ENCODE data around the gene PIAS1. TPM values are rescaled to one million over a fixed set of nuclear protein-coding genes. Genes with fewer than 3 reads are reported as not detected.

The PIAS1 gene
- polyA plus RNA-seq, 2 of the 4 experiments (the other 2 are of a cell fraction) = 23.2 to 49.5 TPM

DNA sequence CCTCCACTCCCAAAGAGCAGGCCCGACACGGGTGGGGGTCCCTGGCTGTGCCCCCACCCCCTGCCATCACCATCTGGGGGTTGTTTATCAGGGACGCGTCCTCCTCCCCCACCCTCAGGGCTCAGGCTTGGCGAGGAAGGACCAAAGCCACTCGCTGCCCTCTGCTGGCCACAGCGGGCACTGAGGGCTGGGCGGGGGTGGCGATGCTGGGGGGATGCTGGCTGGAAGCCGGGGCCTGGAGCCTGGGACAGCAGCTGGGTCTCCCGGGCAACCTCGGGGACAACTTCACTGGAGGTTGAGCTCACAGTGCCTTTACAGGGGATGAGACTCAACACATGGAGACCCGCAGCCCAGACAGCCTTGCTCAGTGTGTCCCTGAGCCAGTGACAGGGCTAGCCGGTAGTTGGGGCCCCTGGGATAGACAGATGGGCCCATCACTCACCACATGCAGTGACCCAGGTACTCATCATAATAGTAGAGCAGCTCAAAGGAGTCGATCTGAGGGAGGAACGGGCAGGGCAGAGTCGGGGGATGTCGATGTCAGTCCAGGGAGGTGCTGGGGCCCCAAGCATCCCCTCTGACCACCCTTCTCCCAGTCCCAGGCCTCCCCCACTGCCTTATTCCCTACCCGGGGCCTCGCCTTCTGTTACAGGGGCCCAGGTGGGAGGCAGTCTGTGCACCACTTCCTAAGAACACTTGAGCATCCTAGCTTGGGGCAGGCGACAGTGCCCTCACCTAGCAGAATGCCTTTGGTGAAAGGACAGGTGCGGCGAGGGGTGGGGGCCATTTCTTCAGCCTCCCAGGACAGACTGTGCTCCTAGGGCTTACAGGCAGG is 156.9 kb downstream of the PIAS1 start:
- peak; percentile 42 to 72 for DNase-seq (ENCODE audit: low read depth in 1 of 2, low spot score in 1 of 2)
- Histone ChIP-seq H3K4me1 (no peaks in the 10 kb centered on the region), H3K9me3 (no peaks in the 10 kb centered on the region), H3K4me3 (no peak overlapping the region), H3K4me2 (no peak overlapping the region), H3K27ac (peak overlapping the region in 1 of 2 experiments; percentile 40; a peak in 1 of 6 replicates)
- CTCF ChIA-PET = interaction anchor here (0.8 to 3.2 kb wide), 23 partner anchors 9 to 755 kb away, joined by 3 to 42 read pairs (median 5); partner anchors contain the start of genes CLN6 and PIAS1
- TF ChIP-seq MYC (IDR thresholded peaks at IDR 0.05; ENCODE audit: borderline replicate concordance, low read length) (no peak), EHMT2 (IDR thresholded peaks at IDR 0.05; ENCODE audit: low read depth) (no peak), SMC3 (IDR thresholded peaks at IDR 0.05) (peak; percentile 76), NR3C1 (IDR thresholded peaks at IDR 0.05) (no peak), FOSB (CRISPR knock-in tag; IDR thresholded peaks at IDR 0.05) (no peak), ZSCAN20 (CRISPR knock-in tag; IDR thresholded peaks at IDR 0.05) (no peak), ZFP36 (IDR thresholded peaks at IDR 0.05; ENCODE audit: borderline replicate concordance, partially characterized antibody) (no peak), ZC3H11A (IDR thresholded peaks at IDR 0.05) (no peak), CBX8 (IDR thresholded peaks at IDR 0.05) (no peak), EP300 (IDR thresholded peaks at IDR 0.05) (no peak), TFCP2L1 (CRISPR knock-in tag; IDR thresholded peaks at IDR 0.05) (no peak), GATA3 (IDR thresholded peaks at IDR 0.05; ENCODE audit: borderline replicate concordance) (no peak), HDAC2 (IDR thresholded peaks at IDR 0.05) (no peak), FOXS1 (CRISPR knock-in tag; IDR thresholded peaks at IDR 0.05) (no peak), POLR2A (IDR thresholded peaks at IDR 0.05; ENCODE audit: low read length) (no peak), HOXA7 (CRISPR knock-in tag; IDR thresholded peaks at IDR 0.05) (no peak), KDM1A (IDR thresholded peaks at IDR 0.05; ENCODE audit: low read depth) (no peak), RAD21 (conservative IDR thresholded peaks at IDR 0.05 in 1 of 2, IDR thresholded peaks at IDR 0.05 in 1 of 2) (peak; percentile 63 to 73), SREBF2 (IDR thresholded peaks at IDR 0.05) (no peak), MAZ (IDR thresholded peaks at IDR 0.05; ENCODE audit: borderline replicate concordance, low read depth, low read length) (peak; percentile 53; the same call in 1 of the 2 replicates), NFE2L2 (conservative IDR thresholded peaks at IDR 0.05; ENCODE audit: low read length) (no peak), HOXB13 (CRISPR knock-in tag; IDR thresholded peaks at IDR 0.05; ENCODE audit: low read depth) (no peak), RARB (CRISPR knock-in tag; IDR thresholded peaks at IDR 0.05) (no peak)
- TF ChIP-seq, protein P1, sequence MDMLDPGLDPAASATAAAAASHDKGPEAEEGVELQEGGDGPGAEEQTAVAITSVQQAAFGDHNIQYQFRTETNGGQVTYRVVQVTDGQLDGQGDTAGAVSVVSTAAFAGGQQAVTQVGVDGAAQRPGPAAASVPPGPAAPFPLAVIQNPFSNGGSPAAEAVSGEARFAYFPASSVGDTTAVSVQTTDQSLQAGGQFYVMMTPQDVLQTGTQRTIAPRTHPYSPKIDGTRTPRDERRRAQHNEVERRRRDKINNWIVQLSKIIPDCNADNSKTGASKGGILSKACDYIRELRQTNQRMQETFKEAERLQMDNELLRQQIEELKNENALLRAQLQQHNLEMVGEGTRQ (IDR thresholded peaks at IDR 0.05) = no peak
- TF ChIP-seq, protein P2, sequence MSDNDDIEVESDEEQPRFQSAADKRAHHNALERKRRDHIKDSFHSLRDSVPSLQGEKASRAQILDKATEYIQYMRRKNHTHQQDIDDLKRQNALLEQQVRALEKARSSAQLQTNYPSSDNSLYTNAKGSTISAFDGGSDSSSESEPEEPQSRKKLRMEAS (IDR thresholded peaks at IDR 0.05) = no peak; the same call in 1 of the 2 replicates
- TF ChIP-seq, protein P3, sequence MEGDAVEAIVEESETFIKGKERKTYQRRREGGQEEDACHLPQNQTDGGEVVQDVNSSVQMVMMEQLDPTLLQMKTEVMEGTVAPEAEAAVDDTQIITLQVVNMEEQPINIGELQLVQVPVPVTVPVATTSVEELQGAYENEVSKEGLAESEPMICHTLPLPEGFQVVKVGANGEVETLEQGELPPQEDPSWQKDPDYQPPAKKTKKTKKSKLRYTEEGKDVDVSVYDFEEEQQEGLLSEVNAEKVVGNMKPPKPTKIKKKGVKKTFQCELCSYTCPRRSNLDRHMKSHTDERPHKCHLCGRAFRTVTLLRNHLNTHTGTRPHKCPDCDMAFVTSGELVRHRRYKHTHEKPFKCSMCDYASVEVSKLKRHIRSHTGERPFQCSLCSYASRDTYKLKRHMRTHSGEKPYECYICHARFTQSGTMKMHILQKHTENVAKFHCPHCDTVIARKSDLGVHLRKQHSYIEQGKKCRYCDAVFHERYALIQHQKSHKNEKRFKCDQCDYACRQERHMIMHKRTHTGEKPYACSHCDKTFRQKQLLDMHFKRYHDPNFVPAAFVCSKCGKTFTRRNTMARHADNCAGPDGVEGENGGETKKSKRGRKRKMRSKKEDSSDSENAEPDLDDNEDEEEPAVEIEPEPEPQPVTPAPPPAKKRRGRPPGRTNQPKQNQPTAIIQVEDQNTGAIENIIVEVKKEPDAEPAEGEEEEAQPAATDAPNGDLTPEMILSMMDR (IDR thresholded peaks at IDR 0.05) = peak; percentile 74
- POLR2A ChIA-PET = interaction anchor here (0.6 kb wide), 1 partner anchor 157 kb away, joined by 3 read pairs; the partner anchor contains the start of gene PIAS1
- FAIRE-seq = no peak
- ATAC-seq = peak; percentile 77 to 89
- WGBS (ENCODE audit: missing lambda C conversion rate) = 60% methylated on average over 12 of the region's 23 CpGs
